H9 (cell line): ENCODE results near the gene GPN2. TPM values are rescaled to one million over a fixed set of nuclear protein-coding genes. Genes with fewer than 3 reads are reported as not detected.

ENCODE experiments used
- DNase-seq: peaks from one replicate; pipeline ENCODE4 v3.0.0-alpha.2; 2017
- H2AFZ ChIP-seq: one replicate; pipeline ENCODE4 v1.6.1; 2013; ENCODE audit warnings: mild to moderate bottlenecking, low read length, control low read depth, moderate library complexity
- H2AK5ac ChIP-seq: 2 replicates; pipeline ENCODE4 v1.6.1; 2013; ENCODE audit warnings: low read length, control low read depth, mixed read lengths; ENCODE audit not compliant: insufficient read length
- H2BK120ac ChIP-seq: one replicate; pipeline ENCODE4 v1.6.1; 2013; ENCODE audit warnings: low read depth, mild to moderate bottlenecking, low read length, control low read depth, inconsistent platforms; ENCODE audit not compliant: poor library complexity, severe bottlenecking
- H2BK12ac ChIP-seq: 2 replicates; pipeline ENCODE4 v1.6.1; 2013; ENCODE audit warnings: low read length, control low read depth, mixed read lengths, low read depth; ENCODE audit not compliant: insufficient read length
- H2BK15ac ChIP-seq: 2 replicates; pipeline ENCODE4 v1.6.1; 2013; ENCODE audit warnings: low read depth, low read length, control low read depth
- H2BK20ac ChIP-seq: one replicate; pipeline ENCODE4 v1.6.1; 2013; ENCODE audit warnings: low read depth, mild to moderate bottlenecking, low read length, control low read depth, inconsistent platforms; ENCODE audit not compliant: poor library complexity, severe bottlenecking
- H2BK5ac ChIP-seq: 2 replicates; pipeline ENCODE4 v1.6.1; 2013; ENCODE audit warnings: low read length, control low read depth, mixed read lengths; ENCODE audit not compliant: insufficient read length
- H3K14ac ChIP-seq: 2 replicates; pipeline ENCODE4 v1.6.1; 2013; ENCODE audit warnings: low read length, control low read depth; ENCODE audit not compliant: insufficient read depth
- H3K18ac ChIP-seq: 2 replicates; pipeline ENCODE4 v1.6.1; 2013; ENCODE audit warnings: low read depth, mild to moderate bottlenecking, mixed read lengths, low read length, control low read depth; ENCODE audit not compliant: insufficient read length
- H3K23ac ChIP-seq: 2 replicates; pipeline ENCODE4 v1.6.1; 2013; ENCODE audit warnings: low read length, control low read depth, mixed read lengths, low read depth; ENCODE audit not compliant: insufficient read length
- H3K23me2 ChIP-seq: 2 replicates; pipeline ENCODE4 v1.6.1; 2013; ENCODE audit warnings: low read depth, mild to moderate bottlenecking, mixed read lengths, low read length, control low read depth; ENCODE audit not compliant: insufficient read length, poor library complexity, severe bottlenecking
- H3K27ac ChIP-seq: 2 replicates; pipeline ENCODE4 v1.5.1; 2013; ENCODE audit warnings: low read length, control low read depth, mixed read lengths, low read depth; ENCODE audit not compliant: insufficient read length
- H3K27me3 ChIP-seq: 2 replicates; pipeline ENCODE4 v1.6.1; 2013; ENCODE audit warnings: low read length, control low read depth, inconsistent platforms; ENCODE audit not compliant: insufficient read depth
- H3K4ac ChIP-seq: 2 replicates; pipeline ENCODE4 v1.6.1; 2013; ENCODE audit warnings: low read depth, mild to moderate bottlenecking, control low read depth, inconsistent platforms, low read length, moderate library complexity
- H3K4me1 ChIP-seq: 2 replicates; pipeline ENCODE4 v1.6.1; 2013; ENCODE audit warnings: low read length, control low read depth, inconsistent platforms; ENCODE audit not compliant: insufficient read depth
- H3K4me2 ChIP-seq: 2 replicates; pipeline ENCODE4 v1.6.1; 2013; ENCODE audit warnings: low read length, control low read depth, mixed read lengths; ENCODE audit not compliant: insufficient read length, insufficient read depth
- H3K56ac ChIP-seq: 2 replicates; pipeline ENCODE4 v1.6.1; 2013; ENCODE audit warnings: low read depth, mild to moderate bottlenecking, mixed read lengths, low read length, control low read depth; ENCODE audit not compliant: insufficient read length
- H3K79me1 ChIP-seq: 2 replicates; pipeline ENCODE4 v1.6.1; 2013; ENCODE audit warnings: low read depth, mild to moderate bottlenecking, moderate library complexity, low read length, control low read depth, inconsistent platforms; ENCODE audit not compliant: insufficient read depth, poor library complexity, severe bottlenecking
- H3K79me2 ChIP-seq: 2 replicates; pipeline ENCODE4 v1.6.1; 2013; ENCODE audit warnings: low read length, control low read depth, inconsistent platforms; ENCODE audit not compliant: insufficient read depth
- H3K9ac ChIP-seq: 2 replicates; pipeline ENCODE4 v1.6.1; 2013; ENCODE audit warnings: low read length, control low read depth, mixed read lengths; ENCODE audit not compliant: insufficient read length; ENCODE audit errors: extremely low read depth
- H3K9me3 ChIP-seq: one replicate; pipeline ENCODE4 v1.6.1; 2013; ENCODE audit warnings: low read depth, low read length, inconsistent platforms; ENCODE audit not compliant: control insufficient read depth
- H3T11ph ChIP-seq: one replicate; pipeline ENCODE4 v1.6.1; 2013; ENCODE audit warnings: mild to moderate bottlenecking, low read length, control low read depth, inconsistent platforms
- H4K20me1 ChIP-seq: one replicate; pipeline ENCODE4 v1.6.1; 2013; ENCODE audit not compliant: control insufficient read depth, insufficient read length, insufficient read depth
- H4K5ac ChIP-seq: 2 replicates; pipeline ENCODE4 v1.6.1; 2013; ENCODE audit warnings: low read depth, mild to moderate bottlenecking, mixed read lengths, low read length, control low read depth; ENCODE audit not compliant: insufficient read length
- H4K8ac ChIP-seq: replicated peaks from 2 replicates; pipeline ENCODE4 v1.6.1; 2013; ENCODE audit warnings: low read length, control low read depth, mixed read lengths, low read depth; ENCODE audit not compliant: insufficient read length
- H4K91ac ChIP-seq: 2 replicates; pipeline ENCODE4 v1.6.1; 2013; ENCODE audit warnings: low read depth, mild to moderate bottlenecking, moderate library complexity, mixed read lengths, low read length, control low read depth; ENCODE audit not compliant: insufficient read length
- H3K27ac Mint-ChIP-seq, 3 experiments: 2 replicates in 2 of 3; 3 replicates in 1 of 3; pipeline ENCODE4 v1.8.0; 2020 to 2021; ENCODE audit warnings: mixed read lengths in 3 of 3, mild to moderate bottlenecking in 1 of 3, moderate library complexity in 1 of 3
- H3K27me3 Mint-ChIP-seq: 2 replicates; pipeline ENCODE4 v1.8.0; 2021; ENCODE audit warnings: low read depth, mild to moderate bottlenecking, moderate library complexity, mixed read lengths
- H3K36me3 Mint-ChIP-seq, 3 experiments: 2 replicates in 2 of 3; 3 replicates in 1 of 3; pipeline ENCODE4 v1.8.0; 2020 to 2021; ENCODE audit warnings: low read depth in 3 of 3, mixed read lengths in 3 of 3; ENCODE audit not compliant: insufficient read depth in 1 of 3
- H3K4me1 Mint-ChIP-seq, 2 experiments: 2 replicates each; pipeline ENCODE4 v1.8.0; 2020; ENCODE audit warnings: mixed read lengths in 2 of 2
- H3K4me3 Mint-ChIP-seq, 2 experiments: 2 replicates in 1 of 2; 3 replicates in 1 of 2; pipeline ENCODE4 v1.8.0; 2020 to 2021; ENCODE audit warnings: mild to moderate bottlenecking in 2 of 2, mixed read lengths in 2 of 2, moderate library complexity in 1 of 2
- H3K9me3 Mint-ChIP-seq, 2 experiments: 2 replicates in 1 of 2; 3 replicates in 1 of 2; pipeline ENCODE4 v1.8.0; 2020; ENCODE audit warnings: mild to moderate bottlenecking in 2 of 2, mixed read lengths in 2 of 2, moderate library complexity in 1 of 2
- CTCF ChIP-seq: fragments of 200-600 bp; sonication (generic); conservative IDR thresholded peaks from 3 replicates; pipeline ENCODE4 v1.8.0; 2021; ENCODE audit warnings: antibody characterized with exemption, mild to moderate bottlenecking
- WGBS: extraction: QIAGEN DNeasy Blood & Tissue Kit; methylation state at CpG from one replicate; pipeline ENCODE4 v1.1.7; 2013; ENCODE audit warnings: missing lambda C conversion rate, low lambda C conversion rate, mixed read lengths; ENCODE audit not compliant: insufficient read length; ENCODE audit errors: extremely low coverage; 5-methylcytosine and 5-hydroxymethylcytosine counted together
- total RNA-seq: library from RNA; stranded (reverse); gene quantifications from 2 replicates; pipeline ENCODE4 v1.2.1, GENCODE V29; 2021

GPN2 gene
- total RNA-seq, 1 experiment from 2014 or later, result 47.8 TPM

- Histone ChIP-seq H3K9me3 (no peaks in the 10 kb centered on the region), H3K23me2 (no peaks in the 10 kb centered on the region), H4K5ac (no peak overlapping the region), H2BK120ac (no peak overlapping the region), H3K23ac (no peak overlapping the region), H4K20me1 (no peaks in the 10 kb centered on the region), H2BK12ac (no peak overlapping the region), H3K27ac (no peak overlapping the region), H3K79me2 (no peaks in the 10 kb centered on the region), H4K91ac (no peak overlapping the region), H3K27me3 (no peaks in the 10 kb centered on the region), H3K4me1 (no peaks in the 10 kb centered on the region), H3K14ac (no peak overlapping the region; the same call in 1 of the 2 replicates), H3K56ac (no peak overlapping the region), H3K79me1 (no peaks in the 10 kb centered on the region), H2AK5ac (no peak overlapping the region), H3K9ac (no peak overlapping the region), H2BK5ac (no peak overlapping the region), H2BK15ac (no peak overlapping the region), H3T11ph (no peak overlapping the region), H4K8ac (no peak overlapping the region), H2BK20ac (no peak overlapping the region), H3K18ac (no peak overlapping the region), H3K4ac (no peak overlapping the region), H2AFZ (no peak overlapping the region), H3K4me2 (no peak overlapping the region)
- Mint-ChIP-seq H3K4me1 (no peaks in the 10 kb centered on the region), H3K27ac (no peak overlapping the region), H3K27me3 (no peaks in the 10 kb centered on the region), H3K36me3 (peaks cover 18 to 60% (median 34%) of the 10 kb centered on the region in 3 experiments), H3K9me3 (no peaks in the 10 kb centered on the region; a peak in 1 of 5 replicates), H3K4me3 (no peak overlapping the region)
- DNase-seq, result no peak
- WGBS, result no CpG with 5 or more reads among the region's 6 CpGs
- TF ChIP-seq CTCF, result no peak
Observed at GRCh38 chr1:26839779-26840178, 50.3 kb downstream of the GPN2 start.
